HG03139 (cell line): Measurements from ENCODE around the gene RASA2.
"Not testable (repeated sequence)": the region's sequence is repeated elsewhere in the genome, so short reads cannot be mapped to it uniquely, and the experiment has no call there.

Experiments used
- ATAC-seq: cut with Tn5 transposase; IDR thresholded peaks from one replicate; pipeline ENCODE4 v1.9.1; 2021; ENCODE audit not compliant: unreplicated experiment

RASA2 gene

DNA sequence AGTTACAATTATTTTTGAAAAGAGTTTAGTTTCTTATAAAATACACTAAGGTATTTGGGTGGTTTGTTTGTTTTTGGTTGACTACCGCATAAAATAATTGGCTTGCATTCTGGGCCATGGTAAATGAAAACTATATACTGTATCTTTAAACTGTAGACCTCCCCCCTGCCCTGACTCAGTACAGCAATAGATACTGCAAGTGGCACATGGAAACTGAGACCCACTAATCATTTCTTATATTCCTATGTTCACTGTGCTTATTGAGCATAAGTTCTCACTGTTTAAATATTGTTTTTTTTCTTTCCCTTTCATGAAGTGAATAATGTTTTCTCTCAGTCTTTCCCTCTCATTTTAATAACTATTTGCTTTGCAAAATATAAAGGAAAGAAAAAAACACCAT lies 45.8 kb downstream of the RASA2 start:
- ATAC-seq = no peak

DNA sequence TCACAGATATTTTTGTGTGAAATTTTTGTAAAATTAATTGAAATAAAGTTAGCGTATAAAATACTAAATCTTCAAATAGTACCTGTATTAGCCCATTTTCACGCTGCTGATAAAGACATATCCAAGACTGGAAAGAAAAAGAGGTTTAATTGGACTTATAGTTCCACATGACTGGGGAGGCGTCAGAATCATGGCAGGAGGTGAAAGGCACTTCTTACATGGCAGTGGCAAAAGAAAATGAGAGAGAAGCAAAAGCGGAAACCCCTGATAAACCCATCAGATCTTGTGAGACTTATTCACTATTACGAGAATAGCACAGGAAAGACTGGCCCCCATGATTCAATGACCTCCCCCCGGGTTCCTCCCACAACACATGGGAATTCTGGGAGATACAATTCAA lies 49.2 kb downstream of the RASA2 start:
- ATAC-seq = not testable (repeated sequence)

DNA sequence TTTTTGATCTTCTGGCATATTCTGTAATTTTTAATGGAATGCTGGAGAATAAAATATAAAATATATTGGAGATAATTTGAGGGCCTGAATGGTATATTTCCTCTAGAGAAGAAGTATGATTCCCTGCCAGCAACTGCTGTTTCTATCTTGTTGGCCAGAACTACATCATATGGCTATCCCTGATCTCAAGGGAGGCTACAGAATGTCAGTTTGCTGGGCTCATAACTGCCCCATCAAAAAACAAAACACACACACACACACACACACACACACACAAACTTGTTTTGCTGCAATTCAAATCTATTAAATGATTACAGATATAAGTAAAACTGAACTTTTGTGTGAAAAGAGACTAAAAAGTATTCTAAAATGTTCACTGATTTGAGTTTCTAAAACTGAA lies 51.0 kb downstream of the RASA2 start:
- no peak for ATAC-seq

DNA sequence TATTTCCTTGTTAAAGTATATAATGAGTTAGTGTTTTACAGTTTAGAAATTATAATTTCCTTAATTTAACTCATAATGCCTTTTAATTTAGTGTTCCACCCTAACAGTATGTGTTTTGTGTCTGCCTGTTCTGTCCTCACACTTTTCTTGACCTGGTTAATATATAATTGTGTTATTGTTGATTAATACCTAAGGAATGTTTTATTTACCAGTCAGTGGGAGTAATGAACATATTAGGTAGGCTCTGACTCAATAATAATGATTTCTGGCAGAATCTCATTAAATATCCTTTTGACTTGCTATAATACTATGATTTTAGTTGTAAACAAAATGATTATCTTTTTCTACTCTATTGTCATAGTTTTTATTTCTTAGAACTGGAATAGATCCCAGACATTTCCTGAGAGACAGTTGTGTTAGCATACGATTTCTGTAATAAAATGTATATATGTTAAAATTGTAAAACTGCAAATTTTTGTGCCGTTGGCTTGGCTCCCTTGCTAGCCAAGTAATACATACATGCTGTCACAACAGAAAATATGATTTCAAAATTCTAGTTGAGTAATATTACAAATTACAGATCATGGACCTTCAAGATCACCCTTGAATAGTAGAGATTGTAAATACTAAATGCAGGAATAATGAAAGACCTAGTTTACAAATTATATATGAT lies 51.9 kb downstream of the RASA2 start:
- ATAC-seq = no peak

DNA sequence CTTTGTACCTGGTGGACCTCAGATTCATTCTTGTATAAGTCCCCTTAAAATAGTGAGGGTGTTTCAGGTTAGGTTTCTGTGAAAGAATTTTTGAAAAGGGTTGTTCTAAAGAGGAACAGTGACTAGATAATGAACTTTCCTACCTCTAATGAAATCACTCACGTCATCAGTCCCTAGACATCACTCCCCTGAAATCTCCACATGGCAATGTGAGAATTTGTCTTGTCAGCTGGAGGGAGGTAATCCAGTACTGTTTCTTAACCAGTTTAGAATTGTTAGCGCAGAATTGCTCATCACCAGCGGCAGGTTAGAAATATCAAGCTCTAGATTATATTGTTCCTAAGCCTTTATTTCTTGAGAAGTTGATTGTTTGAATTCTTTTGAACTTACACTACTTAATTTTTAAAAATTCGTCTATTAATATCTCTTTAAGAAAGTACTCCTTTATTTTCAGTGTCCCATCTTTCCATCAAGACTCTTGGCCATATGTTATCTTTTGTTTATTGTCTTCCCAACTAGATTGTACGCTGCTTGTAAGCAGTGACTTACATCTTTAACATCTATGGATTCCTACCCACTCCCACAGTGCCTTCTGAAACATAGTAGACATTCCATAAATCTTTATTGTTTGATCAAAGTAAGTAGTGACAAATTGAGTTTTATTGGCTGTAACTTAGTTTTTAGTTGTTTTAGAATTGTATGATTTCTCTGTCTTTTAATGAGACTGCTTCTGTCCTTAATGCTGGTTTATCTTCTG lies 52.8 kb downstream of the RASA2 start:
- ATAC-seq = no peak

DNA sequence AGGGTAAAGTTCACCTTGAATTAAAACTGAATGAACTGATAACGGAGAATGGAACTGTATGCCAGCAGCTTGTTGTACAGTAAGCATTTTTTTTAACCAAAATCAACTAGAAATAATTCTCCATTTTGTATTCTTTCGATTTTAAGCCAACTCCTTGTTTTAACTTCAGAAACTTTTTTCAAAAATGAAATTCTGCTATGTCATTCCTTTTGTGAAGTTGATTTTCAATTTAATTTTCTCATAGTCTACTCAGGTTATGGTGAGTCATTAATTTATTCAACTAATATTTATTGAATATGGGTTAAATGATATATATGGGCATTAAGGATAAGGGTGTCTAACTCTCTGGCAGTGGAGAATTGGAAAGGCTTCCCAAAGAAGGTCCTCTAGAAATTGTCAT lies 53.7 kb downstream of the RASA2 start:
- no peak for ATAC-seq

DNA sequence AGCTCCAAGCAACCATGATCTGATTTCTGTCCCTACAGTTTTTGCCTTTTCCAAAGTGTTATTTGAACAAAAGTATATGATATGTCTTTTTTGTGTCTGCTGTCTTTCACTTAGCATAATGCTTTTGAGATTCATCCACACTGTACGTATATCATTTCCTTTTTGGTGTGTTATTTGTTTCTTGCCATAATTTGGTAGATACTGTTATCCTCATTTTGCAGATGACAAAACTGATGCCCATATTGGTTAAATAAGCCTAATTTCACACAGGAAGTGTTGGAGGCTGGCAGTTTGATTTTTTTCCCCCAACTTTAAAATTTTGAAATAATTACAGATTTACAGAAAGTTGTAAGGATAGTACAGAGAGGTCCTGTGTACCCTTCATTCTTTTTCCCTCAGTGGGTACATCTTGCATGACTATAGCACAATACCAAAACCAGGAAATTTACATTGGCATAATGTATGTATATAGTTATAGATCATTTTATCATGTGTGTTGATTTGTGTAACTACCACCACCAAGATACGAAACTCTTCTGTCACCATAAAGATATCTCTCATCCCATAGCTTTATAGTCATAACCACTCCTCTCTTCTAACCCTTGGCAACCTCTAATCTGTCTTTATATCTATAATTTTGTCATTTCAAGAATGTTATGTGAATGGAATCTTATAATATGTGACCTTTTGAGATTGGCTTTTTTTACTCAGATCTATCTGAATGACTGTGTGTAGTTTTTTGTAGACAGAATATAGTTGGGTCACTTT lies 55.6 kb downstream of the RASA2 start:
- ATAC-seq = no peak

DNA sequence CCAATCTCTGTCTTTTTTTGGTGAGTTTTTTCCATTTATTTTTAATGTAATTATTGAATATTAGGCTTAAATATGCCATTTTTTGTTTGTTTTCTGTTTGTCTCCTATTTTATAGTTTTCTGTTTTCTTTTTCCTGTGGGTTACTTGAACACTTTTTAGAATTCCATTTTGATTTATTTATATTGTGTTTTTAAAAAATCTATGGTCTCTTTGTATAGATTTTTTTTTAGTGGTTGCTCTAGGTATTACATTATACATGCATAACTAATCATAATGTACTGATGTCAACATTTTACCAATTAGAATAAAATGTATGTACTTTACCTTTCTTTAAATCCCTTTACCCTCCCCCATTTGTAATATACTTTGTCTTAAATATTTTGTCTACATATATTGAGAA lies 56.2 kb downstream of the RASA2 start:
- ATAC-seq = no peak

DNA sequence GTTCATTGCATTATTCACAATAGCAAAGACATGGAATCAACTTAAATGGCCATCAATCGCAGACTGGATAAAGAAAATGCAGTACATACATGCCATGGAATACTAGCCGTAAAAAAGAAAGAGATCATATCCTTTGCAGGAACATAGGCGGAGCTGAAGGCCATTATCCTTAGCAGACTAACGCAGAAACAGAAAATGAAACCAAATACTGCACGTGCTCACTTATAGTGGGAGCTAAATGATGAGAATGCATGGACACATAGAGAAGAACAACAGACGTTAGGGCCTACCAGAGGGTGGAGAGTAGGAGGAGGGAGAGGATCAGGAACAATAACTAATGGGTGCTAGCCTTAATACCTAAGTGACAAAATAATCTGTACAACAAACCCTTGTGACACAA lies 57.9 kb downstream of the RASA2 start:
- ATAC-seq = no peak

DNA sequence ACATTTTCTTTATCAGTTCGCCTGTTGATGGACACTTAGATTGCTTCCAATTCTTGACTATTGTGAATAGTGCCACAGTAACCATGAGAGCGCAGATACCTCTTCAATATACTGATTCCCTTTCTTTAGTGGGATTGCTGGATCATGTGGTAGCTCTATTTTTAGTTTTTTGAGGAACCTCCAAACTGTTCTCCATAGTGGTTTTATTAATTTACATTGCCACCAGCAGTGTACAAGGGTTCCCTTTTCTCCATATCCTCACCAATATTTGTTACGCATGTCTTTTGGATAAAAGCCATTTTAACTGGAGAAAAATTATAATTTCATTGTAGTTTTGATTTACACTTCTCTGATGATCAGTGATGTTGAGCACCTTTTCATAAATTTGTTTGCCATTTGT lies 59.3 kb downstream of the RASA2 start:
- ATAC-seq = no peak

DNA sequence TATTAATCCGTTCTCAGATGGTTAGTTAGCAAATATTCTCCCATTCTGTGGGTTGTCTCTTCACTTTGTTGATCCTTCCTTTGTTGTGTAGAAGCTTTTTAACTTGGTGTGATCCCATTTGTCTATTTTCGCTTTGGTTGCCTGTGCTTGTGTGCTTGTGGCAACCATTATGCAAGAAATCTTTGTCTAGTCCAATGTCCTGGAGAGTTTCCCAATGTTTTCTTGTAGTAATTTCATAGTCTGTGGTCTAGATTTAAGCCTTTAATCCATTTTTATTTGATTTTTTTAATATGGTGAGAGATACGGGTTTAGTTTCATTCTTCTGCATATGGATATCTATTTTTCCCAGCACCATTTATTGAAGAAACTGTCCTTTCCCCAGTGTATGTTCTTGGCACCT lies 59.8 kb downstream of the RASA2 start:
- ATAC-seq = no peak

DNA sequence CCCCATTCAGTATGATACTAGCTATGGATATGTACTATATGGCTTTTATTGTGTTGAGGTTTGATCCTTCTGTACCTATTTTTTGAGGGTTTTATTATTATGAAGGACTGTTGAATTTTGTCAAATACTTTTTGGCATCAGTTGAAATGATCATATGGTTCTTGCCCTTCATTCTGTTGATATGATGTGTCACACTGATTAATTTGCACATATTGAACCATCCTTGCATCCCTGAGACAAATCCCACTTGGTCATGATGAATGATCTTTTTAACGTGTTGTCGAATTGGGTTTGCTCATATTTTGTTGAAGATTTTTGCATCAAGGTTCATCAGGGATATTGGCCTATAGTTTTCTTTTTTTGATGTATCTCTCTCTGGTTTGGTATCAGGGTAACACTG lies 61.0 kb downstream of the RASA2 start:
- ATAC-seq = no peak

DNA sequence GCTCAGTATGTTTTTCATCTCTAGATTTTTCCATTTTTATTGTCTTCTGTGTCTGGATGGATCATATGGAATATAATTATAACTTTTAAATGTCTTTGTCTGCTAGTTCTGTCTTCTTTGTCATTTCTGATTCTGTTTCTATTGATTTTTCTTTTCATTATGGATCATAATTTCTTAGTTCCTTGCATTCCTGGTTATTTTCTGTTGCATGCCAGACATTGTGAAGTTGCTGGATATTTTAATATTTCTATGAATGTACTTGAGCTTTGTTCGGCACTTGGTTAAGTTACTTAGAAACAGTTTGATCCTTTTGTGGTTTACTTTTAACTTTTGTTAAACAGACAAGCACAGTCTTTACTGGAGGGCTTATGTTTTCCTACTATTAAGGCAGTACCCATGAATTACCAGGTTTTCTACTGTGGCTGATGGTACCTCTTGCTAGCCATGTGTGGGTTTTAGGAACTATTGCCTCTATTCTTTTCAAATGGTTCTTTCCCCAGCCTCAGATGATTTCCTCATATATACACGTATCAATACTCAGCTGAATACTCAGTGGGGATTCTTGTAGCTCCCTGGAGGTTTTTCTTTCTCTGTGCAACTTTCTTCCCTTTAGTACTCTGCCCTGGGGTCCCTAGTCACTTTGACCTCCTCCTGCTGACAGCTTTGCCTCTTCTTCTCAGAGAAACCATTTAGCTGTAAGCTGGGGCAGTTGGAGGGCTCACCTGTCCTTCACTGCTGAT lies 64.3 kb downstream of the RASA2 start:
- no peak for ATAC-seq

DNA sequence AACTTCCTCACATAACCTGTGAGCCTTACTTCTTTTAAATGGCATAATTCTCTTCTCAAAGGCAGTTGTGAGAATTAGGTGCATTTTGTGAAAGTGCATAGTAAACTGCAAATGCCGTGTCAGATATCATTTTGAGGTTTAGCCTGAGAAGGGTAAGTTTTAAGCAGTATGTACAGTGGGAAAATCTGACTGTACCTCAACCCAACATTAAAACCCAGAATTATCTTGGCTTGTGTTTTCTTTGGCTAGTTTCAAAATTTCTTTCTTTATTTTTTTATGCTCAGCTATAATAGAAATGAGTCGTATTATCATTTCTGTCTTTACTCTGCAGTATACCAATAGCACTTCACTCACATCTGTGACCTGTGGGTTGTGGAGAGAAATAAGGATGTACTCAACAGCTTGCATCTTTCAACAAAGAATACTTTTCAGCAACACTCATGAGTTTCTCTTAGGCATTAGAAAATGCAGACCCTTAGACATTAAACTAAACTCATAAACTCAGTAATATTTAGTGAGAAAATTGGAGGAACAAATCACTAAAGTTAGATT lies 65.7 kb downstream of the RASA2 start:
- no peak for ATAC-seq

DNA sequence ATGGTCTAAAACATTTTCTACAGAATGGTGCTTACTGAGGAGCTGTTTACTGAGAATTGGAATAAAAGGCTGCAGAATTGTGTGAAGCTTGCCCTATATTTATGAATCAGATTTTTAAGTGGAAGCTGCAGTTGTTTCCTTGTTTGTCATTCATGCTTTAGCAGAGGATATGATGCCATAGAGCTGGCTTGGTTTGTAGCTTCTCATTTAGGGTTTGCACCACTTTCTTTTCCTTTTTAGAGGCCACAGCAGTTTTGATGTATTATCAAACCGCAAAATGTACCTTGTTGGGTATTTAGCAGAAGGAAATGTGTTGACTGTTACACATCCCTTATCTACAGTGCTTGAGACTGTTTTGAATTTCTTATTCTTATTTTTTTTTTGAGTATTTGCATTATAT lies 66.2 kb downstream of the RASA2 start:
- ATAC-seq = no peak

DNA sequence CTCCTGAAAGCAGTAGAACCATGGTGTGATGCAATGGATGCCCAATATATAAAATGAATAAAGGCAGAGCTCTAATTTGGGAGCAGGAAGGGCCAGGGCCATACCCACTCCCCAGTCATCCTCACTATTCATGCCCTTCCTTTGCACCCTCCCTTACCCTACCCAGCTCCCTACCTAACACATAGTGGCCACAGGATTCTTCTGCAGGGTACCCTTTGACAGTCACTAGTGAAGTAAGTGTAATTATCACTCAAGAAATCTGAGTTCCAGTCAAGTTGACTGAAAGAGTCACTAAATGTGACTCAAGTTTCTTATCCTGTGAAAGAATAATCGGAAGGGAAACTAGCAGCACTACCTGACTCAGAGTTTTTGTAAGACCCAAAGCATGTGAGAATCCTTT lies 69.2 kb downstream of the RASA2 start:
- ATAC-seq = no peak

DNA sequence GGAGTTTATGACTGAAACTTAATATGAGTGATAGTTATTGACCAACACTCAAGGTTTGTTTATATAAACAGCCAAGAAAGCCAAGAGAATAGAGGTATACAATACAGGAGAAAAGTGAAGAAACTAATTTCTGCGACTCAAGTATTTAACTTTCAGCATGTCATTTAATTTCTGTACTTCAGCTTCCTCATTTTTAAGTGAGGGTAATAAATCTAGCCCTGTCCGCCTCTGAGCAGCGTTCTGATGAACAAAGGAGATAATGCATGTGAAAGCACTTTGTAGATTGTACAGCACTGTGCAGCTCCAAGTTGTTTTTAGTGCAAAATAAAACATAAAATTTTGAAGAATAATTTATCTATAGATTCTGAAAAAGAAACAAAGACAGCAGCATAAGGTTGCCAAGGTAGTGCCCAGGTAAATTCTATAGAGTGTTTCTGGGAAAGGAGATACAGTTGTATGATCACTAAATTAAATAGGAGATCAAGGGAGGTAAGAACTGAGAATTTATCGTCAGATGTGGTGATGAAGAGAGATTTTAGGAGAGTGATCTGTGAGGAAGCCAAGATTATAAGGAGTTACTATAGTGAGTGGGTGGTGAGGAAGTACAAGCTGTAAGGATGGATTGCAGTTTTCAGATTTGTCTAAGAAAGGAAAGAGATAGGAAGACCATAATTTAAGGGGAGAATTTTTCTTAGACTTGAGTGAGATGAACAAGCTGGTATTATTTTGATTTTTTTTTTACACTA lies 71.3 kb downstream of the RASA2 start:
- no peak for ATAC-seq

DNA sequence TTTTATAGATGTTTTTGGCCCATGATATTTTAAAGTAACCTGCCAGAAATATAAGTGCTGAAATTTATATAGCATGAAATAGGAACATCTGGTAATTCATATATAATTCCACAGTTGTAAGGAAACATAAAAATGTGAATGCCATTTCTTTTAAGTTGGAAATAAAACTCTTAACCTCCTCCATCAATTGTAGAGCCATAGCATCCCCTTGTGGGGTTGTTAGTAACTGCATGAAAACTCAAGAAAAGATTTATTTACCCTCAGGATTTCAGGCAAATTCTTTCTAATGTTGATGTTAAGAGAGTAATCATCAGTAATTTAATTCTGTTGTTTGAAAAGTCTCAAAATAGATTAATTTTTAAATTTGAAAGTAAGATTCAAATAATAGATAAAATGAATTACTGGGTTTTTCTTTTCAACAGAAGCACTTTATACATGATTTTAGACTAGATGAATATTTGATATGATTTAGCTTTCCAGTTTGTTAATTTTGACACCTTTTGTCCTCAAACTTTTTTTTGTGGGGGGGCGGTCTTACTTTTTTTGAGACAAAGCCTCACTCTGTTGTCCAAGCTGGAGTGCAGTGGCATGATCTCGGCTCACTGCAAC lies 74.7 kb downstream of the RASA2 start:
- ATAC-seq = no peak

DNA sequence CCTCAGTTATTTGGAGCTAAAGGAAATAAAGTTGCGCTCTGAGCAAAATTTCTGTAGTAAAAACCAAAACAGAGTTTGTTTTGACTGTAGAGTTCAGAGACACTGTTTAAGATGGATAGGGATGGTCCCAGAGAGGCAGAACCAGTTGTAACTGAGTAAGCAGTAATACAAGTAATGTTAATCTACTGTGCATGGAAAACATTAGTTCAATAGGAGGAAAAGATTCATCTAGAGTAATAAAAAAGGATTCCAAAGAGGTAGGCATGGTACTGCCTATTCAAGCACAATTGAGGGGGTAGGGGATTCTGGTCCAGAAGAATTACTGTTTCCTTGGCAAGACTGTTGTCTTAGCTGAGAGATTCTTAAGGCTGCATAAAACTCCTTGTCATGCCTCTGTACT lies 77.4 kb downstream of the RASA2 start:
- ATAC-seq = no peak

DNA sequence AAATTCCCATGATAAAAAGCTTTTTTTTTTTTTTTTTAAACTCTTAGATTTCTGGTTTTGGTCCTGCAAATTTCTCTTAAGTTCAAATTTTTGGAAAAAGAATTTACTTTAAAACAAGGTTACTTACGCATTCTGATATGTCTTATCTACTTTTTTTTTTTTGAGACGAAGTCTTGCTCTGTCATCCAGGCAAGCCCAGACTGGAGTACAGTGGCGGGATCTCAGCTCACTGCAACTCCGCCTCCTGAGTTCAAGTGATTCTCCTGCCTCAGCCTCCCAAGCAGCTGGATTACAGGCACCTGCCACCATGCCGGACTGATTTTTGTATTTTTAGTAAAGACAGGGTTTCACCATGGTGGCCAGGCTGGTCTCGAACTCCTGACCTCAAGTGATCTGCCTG lies 83.2 kb downstream of the RASA2 start:
- no peak for ATAC-seq
